Progenitor cell of endocrine pancreas (in vitro differentiated cells): ENCODE measurements around the gene C22orf15. TPM values are rescaled to one million over a fixed set of nuclear protein-coding genes. Genes with fewer than 3 reads are reported as not detected.

ENCODE experiments used
- DNase-seq: peaks from one replicate; pipeline ENCODE4 v3.0.0; 2021; ENCODE audit warnings: low spot score; ENCODE audit not compliant: unreplicated experiment
- H3K27ac Mint-ChIP-seq: 2 replicates; pipeline ENCODE4 v1.8.0; 2021; ENCODE audit warnings: mild to moderate bottlenecking, moderate library complexity, mixed read lengths
- H3K27me3 Mint-ChIP-seq: 2 replicates; pipeline ENCODE4 v1.8.0; 2021; ENCODE audit warnings: mixed read lengths
- H3K36me3 Mint-ChIP-seq: 2 replicates; pipeline ENCODE4 v1.8.0; 2022; ENCODE audit warnings: mixed read lengths; ENCODE audit not compliant: insufficient read depth
- H3K4me1 Mint-ChIP-seq: 2 replicates; pipeline ENCODE4 v1.8.0; 2021; ENCODE audit warnings: low read depth, mixed read lengths
- H3K4me3 Mint-ChIP-seq: 2 replicates; pipeline ENCODE4 v1.8.0; 2021; ENCODE audit warnings: low read depth, mild to moderate bottlenecking, moderate library complexity, mixed read lengths
- H3K9me3 Mint-ChIP-seq: 2 replicates; pipeline ENCODE4 v1.8.0; 2021; ENCODE audit warnings: low read depth, mixed read lengths
- CTCF ChIP-seq: fragments of 200-600 bp; sonication (generic); IDR thresholded peaks from one replicate; pipeline ENCODE4 v1.5.0; 2021; ENCODE audit warnings: antibody characterized with exemption, mild to moderate bottlenecking; ENCODE audit not compliant: unreplicated experiment
- total RNA-seq: library from RNA; stranded (reverse); gene quantifications from 2 replicates; pipeline ENCODE4 v1.2.1, GENCODE V29; 2021

C22orf15 gene
- total RNA-seq, 1 donor from 2014 or later = not detected

- Mint-ChIP-seq H3K27me3 (peaks cover 4% of the 10 kb centered on the region), H3K36me3 (no peaks in the 10 kb centered on the region), H3K4me1 (no peaks in the 10 kb centered on the region), H3K9me3 (no peaks in the 10 kb centered on the region), H3K4me3 (no peak overlapping the region), H3K27ac (no peak overlapping the region)
- DNase-seq = no peak
- TF ChIP-seq CTCF = no peak
Observed at GRCh38 chr22:23755711-23756110, 7.1 kb upstream of the C22orf15 start.

GRCh38 chr22:23756891-23757290 is 5.9 kb upstream of the C22orf15 start:
- Mint-ChIP-seq H3K4me1 (no peaks in the 10 kb centered on the region), H3K4me3 (no peak overlapping the region), H3K27me3 (peaks cover 4% of the 10 kb centered on the region), H3K9me3 (no peaks in the 10 kb centered on the region), H3K36me3 (no peaks in the 10 kb centered on the region), H3K27ac (peak overlapping the region; percentile 6)
- no peak for DNase-seq
- TF ChIP-seq CTCF = no peak

GRCh38 chr22:23759566-23759965 is 3.2 kb upstream of the C22orf15 start:
- H3K27ac Mint-ChIP-seq = no peak overlapping the region
- TF ChIP-seq CTCF = no peak
- no peaks in the 10 kb centered on the region for H3K36me3 Mint-ChIP-seq
- no peak overlapping the region for H3K4me3 Mint-ChIP-seq
- H3K9me3 Mint-ChIP-seq = no peaks in the 10 kb centered on the region
- H3K4me1 Mint-ChIP-seq = peaks cover 4% of the 10 kb centered on the region
- H3K27me3 Mint-ChIP-seq = peaks cover 4% of the 10 kb centered on the region
- DNase-seq = no peak

- no peak overlapping the region for H3K27ac Mint-ChIP-seq
- H3K36me3 Mint-ChIP-seq = no peaks in the 10 kb centered on the region
- H3K4me1 Mint-ChIP-seq = peaks cover 4% of the 10 kb centered on the region
- H3K4me3 Mint-ChIP-seq = no peak overlapping the region
- no peak for DNase-seq
- TF ChIP-seq CTCF = no peak
- peaks cover 4% of the 10 kb centered on the region for H3K27me3 Mint-ChIP-seq
- no peaks in the 10 kb centered on the region for H3K9me3 Mint-ChIP-seq
Observed at GRCh38 chr22:23760056-23760455, 2.7 kb upstream of the C22orf15 start.

GRCh38 chr22:23763579-23763945 is 772 bp downstream of the C22orf15 start:
- H3K9me3 Mint-ChIP-seq = no peaks in the 10 kb centered on the region
- TF ChIP-seq CTCF = no peak
- peaks cover 4% of the 10 kb centered on the region for H3K27me3 Mint-ChIP-seq
- H3K4me3 Mint-ChIP-seq = no peak overlapping the region
- H3K27ac Mint-ChIP-seq = no peak overlapping the region
- no peak for DNase-seq
- H3K4me1 Mint-ChIP-seq = peaks cover 4% of the 10 kb centered on the region
- H3K36me3 Mint-ChIP-seq = no peaks in the 10 kb centered on the region
